ENCODE data around the gene IL10RB.
A peak's percentile ranks its signal among the peaks of the same experiment; 100 is the strongest.

Gene IL10RB

GRCh38 chr21:33296156-33296555, 30.0 kb downstream of the IL10RB start:
- H3K4me3 Mint-ChIP-seq: no peak overlapping the region
- DNase-seq (ENCODE audit: low spot score in 2 of 2) (no peak), ATAC-seq (no peak)
- no peak overlapping the region for H3K27ac Mint-ChIP-seq
- no peaks in the 10 kb centered on the region for H3K9me3 Mint-ChIP-seq
- H3K4me1 Mint-ChIP-seq: peaks cover 36% of the 10 kb centered on the region
- H3K36me3 Mint-ChIP-seq: peaks cover 28% of the 10 kb centered on the region

- Mint-ChIP-seq H3K36me3 (peaks cover 28% of the 10 kb centered on the region), H3K4me1 (peaks cover 22% of the 10 kb centered on the region), H3K27ac (peak overlapping the region; percentile 41), H3K9me3 (no peaks in the 10 kb centered on the region), H3K4me3 (no peak overlapping the region)
- ATAC-seq: peak; percentile 71
- DNase-seq (ENCODE audit: low spot score in 2 of 2): no peak
These were observed 33.1 kb downstream of the IL10RB start for GRCh38 chr21:33299181-33299752.

- no peak for ATAC-seq
- peaks cover 22% of the 10 kb centered on the region for H3K4me1 Mint-ChIP-seq
- H3K36me3 Mint-ChIP-seq: peaks cover 14% of the 10 kb centered on the region
- H3K4me3 Mint-ChIP-seq: no peak overlapping the region
- no peaks in the 10 kb centered on the region for H3K9me3 Mint-ChIP-seq
- DNase-seq (ENCODE audit: low spot score in 2 of 2): no peak
- H3K27ac Mint-ChIP-seq: peak overlapping the region; percentile 32
These were observed 34.8 kb downstream of the IL10RB start for GRCh38 chr21:33300701-33301631.

- Mint-ChIP-seq H3K36me3 (peaks cover 8% of the 10 kb centered on the region), H3K27ac (no peak overlapping the region), H3K4me3 (no peak overlapping the region), H3K4me1 (peaks cover 22% of the 10 kb centered on the region), H3K9me3 (no peaks in the 10 kb centered on the region)
- ATAC-seq (no peak), DNase-seq (ENCODE audit: low spot score in 2 of 2) (no peak)
These were observed 35.5 kb downstream of the IL10RB start for GRCh38 chr21:33301632-33302002.

GRCh38 chr21:33302055-33302454, 35.9 kb downstream of the IL10RB start:
- Mint-ChIP-seq H3K36me3 (peaks cover 3% of the 10 kb centered on the region), H3K4me3 (no peak overlapping the region), H3K9me3 (no peaks in the 10 kb centered on the region), H3K27ac (no peak overlapping the region), H3K4me1 (peaks cover 22% of the 10 kb centered on the region)
- ATAC-seq (no peak), DNase-seq (ENCODE audit: low spot score in 2 of 2) (no peak)

GRCh38 chr21:33302796-33303195, 36.6 kb downstream of the IL10RB start:
- no peak overlapping the region for H3K4me3 Mint-ChIP-seq
- no peaks in the 10 kb centered on the region for H3K36me3 Mint-ChIP-seq
- ATAC-seq: no peak
- no peaks in the 10 kb centered on the region for H3K9me3 Mint-ChIP-seq
- peaks cover 22% of the 10 kb centered on the region for H3K4me1 Mint-ChIP-seq
- H3K27ac Mint-ChIP-seq: no peak overlapping the region
- no peak for DNase-seq (ENCODE audit: low spot score in 2 of 2)

GRCh38 chr21:33305344-33305671, 39.1 kb downstream of the IL10RB start:
- peaks cover 17% of the 10 kb centered on the region for H3K4me1 Mint-ChIP-seq
- no peaks in the 10 kb centered on the region for H3K36me3 Mint-ChIP-seq
- no peaks in the 10 kb centered on the region for H3K9me3 Mint-ChIP-seq
- no peak overlapping the region for H3K27ac Mint-ChIP-seq
- no peak for ATAC-seq
- DNase-seq (ENCODE audit: low spot score in 2 of 2): no peak
- H3K4me3 Mint-ChIP-seq: no peak overlapping the region

GRCh38 chr21:33305938-33306337, 39.8 kb downstream of the IL10RB start:
- ATAC-seq (no peak), DNase-seq (ENCODE audit: low spot score in 2 of 2) (no peak)
- H3K36me3 Mint-ChIP-seq: no peaks in the 10 kb centered on the region
- H3K4me1 Mint-ChIP-seq: peaks cover 13% of the 10 kb centered on the region
- no peak overlapping the region for H3K27ac Mint-ChIP-seq
- no peak overlapping the region for H3K4me3 Mint-ChIP-seq
- H3K9me3 Mint-ChIP-seq: no peaks in the 10 kb centered on the region

- no peak overlapping the region for H3K4me3 Mint-ChIP-seq
- no peaks in the 10 kb centered on the region for H3K36me3 Mint-ChIP-seq
- H3K4me1 Mint-ChIP-seq: peaks cover 6% of the 10 kb centered on the region
- no peak overlapping the region for H3K27ac Mint-ChIP-seq
- no peaks in the 10 kb centered on the region for H3K9me3 Mint-ChIP-seq
- ATAC-seq (no peak), DNase-seq (ENCODE audit: low spot score in 2 of 2) (peak in 1 of 2 donors; percentile 38)
These were observed 42.7 kb downstream of the IL10RB start for GRCh38 chr21:33308586-33309490.

- no peak overlapping the region for H3K27ac Mint-ChIP-seq
- peaks cover 6% of the 10 kb centered on the region for H3K4me1 Mint-ChIP-seq
These were observed 43.6 kb downstream of the IL10RB start for GRCh38 chr21:33309778-33310177.

GRCh38 chr21:33312121-33312520, 46.0 kb downstream of the IL10RB start:
- no peak overlapping the region for H3K4me3 Mint-ChIP-seq
- H3K27ac Mint-ChIP-seq: no peak overlapping the region
- peaks cover 6% of the 10 kb centered on the region for H3K4me1 Mint-ChIP-seq
- ATAC-seq (no peak), DNase-seq (ENCODE audit: low spot score in 2 of 2) (no peak)
- H3K36me3 Mint-ChIP-seq: no peaks in the 10 kb centered on the region
- no peaks in the 10 kb centered on the region for H3K9me3 Mint-ChIP-seq

More at GRCh38 chr21:33309778-33310177, 43.6 kb downstream of the IL10RB start:
- H3K4me3 Mint-ChIP-seq: no peak overlapping the region
- no peak for ATAC-seq
- H3K9me3 Mint-ChIP-seq: no peaks in the 10 kb centered on the region
- DNase-seq (ENCODE audit: low spot score in 2 of 2): peak in 1 of 2 donors; percentile 4
- H3K36me3 Mint-ChIP-seq: no peaks in the 10 kb centered on the region

GRCh38 chr21:33313183-33313582, 47.0 kb downstream of the IL10RB start:
- H3K9me3 Mint-ChIP-seq: no peaks in the 10 kb centered on the region
- ATAC-seq: no peak

GRCh38 chr21:33313611-33314010, 47.4 kb downstream of the IL10RB start:
- Mint-ChIP-seq H3K27ac (no peak overlapping the region), H3K36me3 (no peaks in the 10 kb centered on the region), H3K4me3 (no peak overlapping the region), H3K9me3 (no peaks in the 10 kb centered on the region), H3K4me1 (peaks cover 6% of the 10 kb centered on the region)
- ATAC-seq (no peak), DNase-seq (ENCODE audit: low spot score in 2 of 2) (no peak)

More at GRCh38 chr21:33313183-33313582, 47.0 kb downstream of the IL10RB start:
- peaks cover 6% of the 10 kb centered on the region for H3K4me1 Mint-ChIP-seq
- no peaks in the 10 kb centered on the region for H3K36me3 Mint-ChIP-seq
- DNase-seq (ENCODE audit: low spot score in 2 of 2): no peak
- H3K27ac Mint-ChIP-seq: no peak overlapping the region
- H3K4me3 Mint-ChIP-seq: no peak overlapping the region

- Mint-ChIP-seq H3K9me3 (no peaks in the 10 kb centered on the region), H3K4me1 (peaks cover under 1% of the 10 kb centered on the region), H3K4me3 (no peak overlapping the region), H3K36me3 (no peaks in the 10 kb centered on the region), H3K27ac (no peak overlapping the region)
- no peak for DNase-seq (ENCODE audit: low spot score in 2 of 2)
- no peak for ATAC-seq
These were observed 47.9 kb downstream of the IL10RB start for GRCh38 chr21:33314111-33314510.

- Mint-ChIP-seq H3K4me1 (no peaks in the 10 kb centered on the region), H3K36me3 (peaks cover 2% of the 10 kb centered on the region), H3K4me3 (no peak overlapping the region), H3K27ac (no peak overlapping the region), H3K9me3 (no peaks in the 10 kb centered on the region)
- ATAC-seq (no peak), DNase-seq (ENCODE audit: low spot score in 2 of 2) (no peak)
These were observed 50.0 kb downstream of the IL10RB start for GRCh38 chr21:33315946-33316710.
